ENCODE results near the gene ZNF324B.
"Not testable (repeated sequence)": the region's sequence is repeated elsewhere in the genome, so short reads cannot be mapped to it uniquely, and the experiment has no call there.

ZNF324B gene

DNA sequence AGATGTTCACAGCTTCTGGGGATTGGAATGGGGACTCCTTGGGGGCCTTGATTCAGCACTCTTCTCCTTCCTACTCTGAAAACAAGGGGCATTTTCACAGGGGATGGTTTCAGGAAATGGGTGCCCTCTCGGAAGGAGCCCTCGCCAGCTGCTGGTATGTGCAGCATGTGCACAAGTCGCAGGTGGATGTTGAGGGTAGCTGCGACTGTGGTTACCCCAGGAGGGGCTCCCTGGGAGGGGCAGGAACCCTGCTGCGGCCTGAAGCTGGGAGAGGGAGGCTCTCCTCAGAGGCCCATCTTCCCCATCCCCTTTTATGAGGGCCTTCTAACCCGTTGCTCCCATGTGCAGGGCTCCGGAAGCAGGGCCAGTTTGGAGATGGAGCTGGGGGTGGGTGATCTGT is 30.9 kb downstream of the ZNF324B start:
- DNase-seq, result no peak

DNA sequence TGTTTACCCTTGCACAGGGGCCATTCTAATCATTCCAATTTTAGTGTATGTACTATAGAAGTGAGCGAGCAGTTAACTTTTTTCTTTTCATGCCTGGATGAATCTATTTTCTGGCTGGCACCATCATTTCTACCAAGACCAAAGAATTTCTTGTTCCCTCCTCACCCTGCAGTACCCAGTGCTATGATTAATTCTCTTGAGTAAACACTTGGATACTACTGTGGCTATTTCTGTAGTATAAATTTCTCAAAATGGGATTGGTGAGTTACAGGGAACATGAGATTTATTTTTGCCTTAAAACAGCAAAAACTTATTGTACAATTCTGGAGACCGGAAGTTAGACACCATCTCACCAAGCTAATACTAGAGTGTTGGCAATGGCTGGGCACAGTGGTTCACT is 32.4 kb downstream of the ZNF324B start:
- DNase-seq, result no peak

DNA sequence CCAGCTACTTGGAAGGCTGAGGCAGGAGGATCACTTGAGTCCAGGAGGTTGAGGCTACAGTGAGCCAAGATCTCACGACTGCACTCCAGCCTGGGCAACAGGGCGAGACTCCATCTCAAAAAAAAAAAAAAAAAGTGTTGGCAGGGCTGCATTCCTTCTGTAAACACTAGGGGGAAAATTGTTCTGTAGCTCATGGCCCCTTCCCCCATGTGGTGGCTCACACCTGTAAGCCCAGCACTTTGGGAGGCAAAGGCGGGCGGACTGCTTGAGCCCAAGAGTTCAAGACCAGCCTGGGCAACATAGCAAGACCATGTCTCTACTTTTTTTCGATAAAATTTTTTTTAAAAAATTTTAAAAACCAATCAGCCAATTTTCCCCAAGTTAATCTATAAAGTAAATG is 32.9 kb downstream of the ZNF324B start:
- not testable (repeated sequence) for DNase-seq

DNA sequence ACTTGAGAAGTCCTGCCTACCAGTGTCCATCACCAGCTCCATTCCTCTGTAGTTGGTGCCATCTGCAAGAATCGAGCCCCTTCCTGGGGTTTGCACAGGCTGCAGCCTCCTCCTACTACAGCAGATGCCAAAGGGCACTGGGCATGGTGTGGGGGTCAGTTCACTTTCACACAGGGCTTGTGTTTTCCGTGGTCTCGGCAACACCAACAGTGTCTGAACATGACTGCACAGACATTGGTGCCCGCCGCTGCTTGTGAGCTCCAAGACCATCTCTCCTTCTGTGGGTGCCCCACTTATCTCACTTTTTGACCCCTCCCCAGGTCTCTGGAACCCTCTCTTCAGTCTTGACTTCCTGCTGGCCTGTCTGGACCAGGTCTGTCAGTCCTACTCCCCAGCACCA is 40.0 kb downstream of the ZNF324B start:
- DNase-seq, result no peak

DNA sequence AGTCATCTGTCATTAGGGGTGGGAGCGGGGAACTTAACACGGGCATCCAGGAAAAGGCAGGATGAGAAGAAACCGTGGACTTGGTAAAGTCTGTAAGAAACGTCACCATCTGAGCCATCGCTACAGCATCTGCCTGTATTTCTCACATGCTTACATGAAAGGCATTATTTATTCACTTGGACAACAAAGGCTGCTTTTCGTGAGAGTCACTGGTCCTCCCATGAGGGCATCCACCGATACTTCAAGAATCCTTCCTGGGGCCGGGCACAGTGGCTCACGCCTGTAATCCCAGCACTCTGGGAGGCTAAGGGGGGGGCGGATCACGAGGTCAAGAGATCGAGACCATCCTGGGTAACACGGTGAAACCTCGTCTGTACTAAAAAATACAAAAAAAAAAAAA is 40.8 kb downstream of the ZNF324B start:
- no peak for DNase-seq

- DNase-seq, result no peak
Observed at GRCh38 chr19:58497634-58498170, 46.3 kb downstream of the ZNF324B start.

DNA sequence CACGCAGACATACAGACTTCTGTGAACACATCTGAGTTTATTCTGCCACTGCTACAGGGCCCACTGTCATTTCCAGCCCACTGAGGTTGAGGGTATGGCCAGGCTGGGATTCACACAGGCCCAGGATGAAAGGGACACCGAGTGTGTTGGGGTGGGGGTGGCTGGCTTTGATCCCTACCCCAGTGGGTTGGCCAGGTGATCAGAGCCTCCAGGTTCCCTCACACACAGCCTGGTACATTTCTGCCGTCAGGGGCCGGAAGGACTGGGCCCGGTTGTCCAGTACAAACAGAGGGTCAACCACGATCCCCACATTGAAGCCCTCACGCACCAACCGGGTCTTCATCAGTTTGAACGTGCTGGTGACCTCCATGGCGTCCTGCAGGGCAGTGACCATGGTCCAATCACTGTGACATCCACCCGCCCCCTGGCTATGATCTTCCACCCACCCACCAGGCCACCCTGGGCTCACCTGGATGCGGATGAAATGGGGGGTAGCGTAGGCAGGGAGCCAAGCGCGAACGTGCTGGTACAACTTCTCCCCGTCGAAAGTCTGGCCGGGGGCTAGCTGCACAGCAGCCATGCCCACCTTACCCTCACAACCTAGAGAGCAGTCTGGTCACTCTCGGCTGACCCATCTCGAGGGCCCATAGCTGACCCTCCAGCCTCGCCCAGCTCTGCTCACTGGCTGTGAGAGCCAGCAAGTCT is 47.0 kb downstream of the ZNF324B start:
- no peak for DNase-seq

DNA sequence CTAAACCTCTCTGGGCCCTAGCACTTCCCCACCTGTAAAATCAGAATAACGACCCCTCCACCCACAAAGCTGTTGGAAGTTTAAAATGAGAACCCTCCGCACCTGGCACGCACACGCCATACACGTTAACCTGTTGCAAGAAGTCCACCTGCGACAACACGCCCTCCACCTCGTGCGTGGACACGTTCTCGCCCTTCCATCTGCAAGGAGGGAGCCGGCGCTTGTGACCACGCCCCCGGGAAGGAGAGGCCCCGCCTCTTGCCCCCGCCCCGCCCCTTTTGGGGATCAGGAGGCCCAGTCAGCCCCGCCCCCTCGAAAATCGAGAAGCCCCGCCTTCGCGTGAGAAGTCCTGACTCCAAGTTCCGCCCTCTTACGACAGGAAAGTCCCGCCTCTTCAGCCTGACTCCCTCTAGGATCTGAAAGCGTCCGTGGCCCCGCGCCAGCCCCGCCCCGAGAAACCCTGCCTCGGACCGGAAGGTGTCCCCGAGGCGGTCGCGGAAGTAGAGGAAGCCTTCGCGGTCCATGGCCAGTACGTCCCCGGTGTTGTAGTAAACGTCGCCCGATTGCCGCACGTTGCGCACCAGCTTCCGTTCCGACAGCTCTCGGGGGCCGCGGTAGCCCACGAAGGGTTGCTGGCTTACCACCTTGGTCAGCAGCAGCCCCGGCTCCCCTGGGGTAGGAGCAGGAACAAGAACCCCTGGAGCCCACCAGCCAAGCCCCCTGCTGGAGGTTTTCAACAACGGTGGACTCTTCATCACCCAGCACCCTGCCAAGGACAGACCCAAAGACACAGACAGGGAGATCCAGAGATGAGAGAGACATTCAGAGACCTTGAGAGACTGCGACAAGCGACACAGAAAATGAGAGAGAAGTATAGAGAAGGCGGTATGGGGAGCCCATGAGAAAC is 47.9 kb downstream of the ZNF324B start:
- peak; percentile 89 for DNase-seq

DNA sequence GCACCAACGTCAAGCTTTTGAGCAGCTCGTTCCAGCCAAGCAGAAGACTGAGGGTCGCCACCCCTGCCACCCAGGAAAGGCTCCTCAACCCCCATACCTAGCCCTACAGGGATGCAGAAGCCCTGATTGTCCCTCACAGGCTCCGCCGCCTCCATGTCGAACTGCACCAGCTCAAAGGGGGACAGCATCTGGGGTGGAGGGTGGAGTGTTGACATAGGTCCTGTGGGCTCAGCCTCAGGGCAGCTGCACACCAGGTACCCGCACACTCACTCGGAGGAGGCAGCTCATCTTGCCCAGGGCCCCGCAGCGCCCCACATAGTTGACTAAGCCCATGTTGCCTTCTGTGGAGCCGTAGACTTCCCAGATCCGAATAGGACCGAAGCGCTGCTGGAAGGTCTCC is 48.8 kb downstream of the ZNF324B start:
- DNase-seq, result no peak
